D721Med (cell line): ENCODE data around the gene NPAT.

Source experiments
- DNase-seq: peaks from one replicate; pipeline ENCODE4 v3.0.0; 2011; ENCODE audit warnings: low spot score; ENCODE audit not compliant: insufficient read length
- FAIRE-seq: peaks from 2 replicates; lab custom pipeline; 2011; peaks lifted over from hg19 to GRCh38; lab: Jason Lieb, UNC
- TF ChIP-seq, protein P1 (sequence below): IDR thresholded peaks from 2 replicates; pipeline ENCODE4 v1.5.1; 2012; ENCODE audit warnings: mild to moderate bottlenecking, control low read depth; ENCODE audit not compliant: insufficient read depth; ENCODE audit errors: missing control alignments

NPAT gene

DNA sequence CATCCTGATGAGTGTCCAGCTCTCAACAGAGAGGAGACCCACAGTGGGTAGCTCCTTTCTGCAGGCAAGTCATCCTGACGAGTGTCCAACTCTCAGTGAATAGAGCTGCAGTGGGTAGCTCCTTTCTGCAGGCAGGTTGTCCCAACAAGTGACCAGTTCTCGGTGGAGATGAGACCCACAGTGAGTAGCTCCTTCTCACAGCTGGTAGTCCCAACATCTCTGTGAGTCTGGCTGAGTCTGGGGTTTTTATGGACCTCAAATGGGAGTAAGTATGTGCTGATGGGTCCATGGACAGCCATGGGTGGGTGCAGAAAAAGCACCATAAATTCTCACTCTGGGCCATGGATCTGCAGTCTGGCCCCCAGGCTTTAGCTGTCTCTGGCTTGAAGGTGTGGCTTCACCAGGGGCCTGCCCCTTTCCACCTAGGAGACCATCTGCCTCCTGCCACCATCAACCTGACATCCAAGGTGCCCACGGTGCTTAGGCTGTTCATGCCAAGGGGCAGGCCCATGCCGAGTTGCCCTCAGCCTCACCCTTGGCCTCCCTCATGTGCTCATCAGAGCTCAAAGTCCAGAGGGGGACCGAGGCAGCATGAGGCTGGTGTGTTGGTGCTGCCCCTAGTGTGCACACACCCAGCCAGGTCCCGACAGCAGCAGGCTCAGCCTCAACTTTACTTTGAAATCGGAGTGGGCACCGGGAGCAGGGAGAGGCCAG, 15.3 kb downstream of the NPAT start:
- TF ChIP-seq, protein P1, sequence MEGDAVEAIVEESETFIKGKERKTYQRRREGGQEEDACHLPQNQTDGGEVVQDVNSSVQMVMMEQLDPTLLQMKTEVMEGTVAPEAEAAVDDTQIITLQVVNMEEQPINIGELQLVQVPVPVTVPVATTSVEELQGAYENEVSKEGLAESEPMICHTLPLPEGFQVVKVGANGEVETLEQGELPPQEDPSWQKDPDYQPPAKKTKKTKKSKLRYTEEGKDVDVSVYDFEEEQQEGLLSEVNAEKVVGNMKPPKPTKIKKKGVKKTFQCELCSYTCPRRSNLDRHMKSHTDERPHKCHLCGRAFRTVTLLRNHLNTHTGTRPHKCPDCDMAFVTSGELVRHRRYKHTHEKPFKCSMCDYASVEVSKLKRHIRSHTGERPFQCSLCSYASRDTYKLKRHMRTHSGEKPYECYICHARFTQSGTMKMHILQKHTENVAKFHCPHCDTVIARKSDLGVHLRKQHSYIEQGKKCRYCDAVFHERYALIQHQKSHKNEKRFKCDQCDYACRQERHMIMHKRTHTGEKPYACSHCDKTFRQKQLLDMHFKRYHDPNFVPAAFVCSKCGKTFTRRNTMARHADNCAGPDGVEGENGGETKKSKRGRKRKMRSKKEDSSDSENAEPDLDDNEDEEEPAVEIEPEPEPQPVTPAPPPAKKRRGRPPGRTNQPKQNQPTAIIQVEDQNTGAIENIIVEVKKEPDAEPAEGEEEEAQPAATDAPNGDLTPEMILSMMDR: no peak
- FAIRE-seq (no peak), DNase-seq (no peak)

DNA sequence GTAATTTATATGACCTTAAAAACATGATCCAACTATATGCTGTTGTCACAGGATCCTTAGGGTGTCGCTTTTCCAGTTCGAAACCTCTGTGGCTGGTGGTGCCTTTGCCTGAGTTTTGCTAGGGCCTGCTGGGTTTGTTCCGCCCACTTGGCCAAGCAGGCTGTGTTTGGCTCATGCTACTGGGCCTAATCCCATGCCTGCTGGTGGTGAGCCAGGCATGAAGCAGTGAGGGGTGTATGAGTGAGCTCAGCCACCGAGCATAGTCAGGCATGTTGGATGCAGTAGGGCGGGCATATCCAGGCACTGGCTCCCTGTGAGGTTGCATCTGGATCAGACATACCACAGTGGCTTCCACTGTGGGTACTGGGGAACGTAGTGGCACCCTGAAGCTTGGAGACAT, 16.3 kb downstream of the NPAT start:
- FAIRE-seq (no peak), DNase-seq (no peak)
- TF ChIP-seq, protein P1: no peak

DNA sequence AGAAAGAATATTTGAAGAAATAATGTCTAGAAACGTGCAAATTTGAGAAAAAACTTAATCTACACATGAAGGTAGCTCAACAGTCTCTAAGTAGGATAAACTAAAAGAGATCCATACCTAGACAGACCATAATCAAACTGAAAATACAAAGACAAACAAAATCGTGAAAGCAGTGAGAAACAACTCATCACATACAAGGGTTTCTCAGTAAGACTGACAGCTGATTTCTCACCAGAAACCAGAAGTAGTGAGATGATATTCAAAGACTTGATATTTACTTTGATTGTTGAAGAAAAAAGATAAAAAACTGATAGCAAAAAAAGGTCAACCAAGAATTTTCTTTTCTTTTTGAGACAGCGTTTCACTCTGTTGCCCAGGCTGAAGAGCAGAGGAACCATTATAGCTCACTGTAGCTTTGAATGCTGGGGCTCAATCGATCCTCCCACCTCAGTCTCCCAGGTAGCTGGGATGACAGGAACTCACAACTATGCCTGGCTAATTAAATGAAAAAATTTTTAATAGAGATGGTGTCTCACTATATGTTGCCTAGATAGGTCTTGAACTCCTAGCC, 17.4 kb downstream of the NPAT start:
- no peak for FAIRE-seq
- TF ChIP-seq, protein P1: no peak
- no peak for DNase-seq

GRCh38 chr11:108204376-108204775, 18.1 kb downstream of the NPAT start:
- FAIRE-seq: no peak
- no peak for DNase-seq
- TF ChIP-seq, protein P1: no peak

DNA sequence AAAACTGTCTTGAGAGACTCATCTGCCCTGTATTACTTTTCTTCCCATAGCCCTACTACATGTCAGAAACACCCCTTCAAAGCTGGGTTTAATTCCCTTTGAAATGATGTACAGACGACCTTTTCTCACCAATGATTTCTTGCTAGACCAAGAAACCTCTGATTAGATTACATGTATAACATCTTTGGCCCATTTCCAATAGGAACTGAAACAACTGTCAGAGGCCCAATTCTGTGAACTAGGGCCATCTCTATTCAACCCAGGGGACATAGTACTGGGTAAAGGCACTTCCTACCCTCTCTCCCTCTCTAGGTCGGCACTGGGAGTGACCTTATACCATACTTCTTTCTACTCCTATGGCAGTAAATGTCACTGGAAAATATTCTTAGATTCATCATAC, 19.4 kb downstream of the NPAT start:
- DNase-seq (no peak), FAIRE-seq (no peak)
- TF ChIP-seq, protein P1: no peak

DNA sequence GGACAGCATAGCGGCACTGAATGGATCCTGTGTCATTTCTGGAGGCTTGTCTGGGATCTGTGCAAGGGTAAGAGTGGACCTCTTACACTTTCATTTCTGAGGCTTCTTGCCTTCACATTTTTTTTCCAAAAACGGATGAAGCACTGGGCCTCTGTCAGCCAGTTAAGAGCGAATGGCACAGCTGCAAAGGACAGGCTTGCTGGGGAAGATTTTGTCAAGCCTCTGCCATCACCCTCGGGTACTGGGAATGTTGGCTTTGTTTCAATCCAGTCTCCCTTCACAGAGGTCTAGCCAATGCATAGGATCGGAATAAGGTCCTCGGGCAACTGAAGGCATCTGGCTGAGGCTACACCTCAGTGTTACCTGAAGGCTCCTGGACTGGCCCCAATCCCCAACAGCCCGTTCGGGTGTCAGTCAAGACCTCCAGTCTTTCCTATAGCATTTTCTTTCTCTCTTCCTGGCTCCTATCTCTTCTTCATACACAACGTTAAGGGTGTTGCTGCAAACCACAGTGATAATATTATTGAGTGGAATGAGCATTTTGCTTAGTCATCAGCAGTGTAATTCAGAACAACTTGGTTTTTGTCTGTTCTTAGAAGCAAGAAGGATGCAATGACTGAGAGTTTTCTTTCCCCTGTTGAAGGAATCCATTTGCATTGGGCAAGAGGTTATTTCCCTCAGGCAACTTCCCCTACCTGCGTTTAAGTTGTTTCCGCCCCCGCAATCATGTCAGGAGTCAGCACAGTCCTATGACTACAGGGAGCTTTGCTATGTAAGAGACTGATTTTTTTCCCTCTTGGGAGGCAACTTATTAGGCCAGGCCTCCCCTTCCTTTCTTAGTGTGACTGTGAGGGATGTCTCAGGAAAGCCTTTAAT, 22.8 kb downstream of the NPAT start:
- TF ChIP-seq, protein P1: no peak
- no peak for FAIRE-seq
- DNase-seq: no peak
